Astrocyte of the spinal cord (primary cell): ENCODE data around the gene ZNF610.

Source experiments
- DNase-seq: peaks from one replicate; pipeline ENCODE4 v3.0.0; 2011; ENCODE audit warnings: low read depth, low spot score
- H3K4me3 ChIP-seq: 2 replicates; pipeline ENCODE4 v1.5.1; 2011; ENCODE audit warnings: low read depth, mild to moderate bottlenecking, low read length, moderate library complexity
- CTCF ChIP-seq: IDR thresholded peaks from 2 replicates; pipeline ENCODE4 v1.5.1; 2012; ENCODE audit warnings: low read depth, mild to moderate bottlenecking, low read length, inconsistent platforms
- in situ Hi-C: cut with HindIII; loops from 2 replicates; pipeline ENCODE4 v1.10.0; 2017; ENCODE audit warnings: low sequenced_read_pairs

The ZNF610 gene

GRCh38 chr19:52343548-52343947, 7.5 kb downstream of the ZNF610 start:
- H3K4me3 ChIP-seq = no peak overlapping the region
- peak; percentile 35 for TF ChIP-seq CTCF
- in situ Hi-C loops = no loop called here
- no peak for DNase-seq

GRCh38 chr19:52345162-52345561, 9.1 kb downstream of the ZNF610 start:
- TF ChIP-seq CTCF = no peak
- in situ Hi-C loops = no loop called here
- H3K4me3 ChIP-seq = no peak overlapping the region
- no peak for DNase-seq

- DNase-seq = no peak
- in situ Hi-C loops = no loop called here
- no peak overlapping the region for H3K4me3 ChIP-seq
- no peak for TF ChIP-seq CTCF
These were observed 15.5 kb downstream of the ZNF610 start for GRCh38 chr19:52351512-52351911.

GRCh38 chr19:52366414-52366824, 30.4 kb downstream of the ZNF610 start:
- no peak for TF ChIP-seq CTCF
- H3K4me3 ChIP-seq = no peak overlapping the region
- DNase-seq = no peak
- in situ Hi-C loops = no loop called here

GRCh38 chr19:52369559-52370340, 33.7 kb downstream of the ZNF610 start, which contains the start of gene ZNF880:
ZNF880 (plus strand) TSS chr19:52369923; CDS start chr19:52369966, 43 bp downstream.
- DNase-seq = peak; percentile 93
- in situ Hi-C loops = no loop called here
- no peak for TF ChIP-seq CTCF
- peak within 1 kb of the TSS; percentile 97 for H3K4me3 ChIP-seq

GRCh38 chr19:52370341-52370710, 34.3 kb downstream of the ZNF610 start:
- no peak for DNase-seq
- in situ Hi-C loops = no loop called here
- no peak for TF ChIP-seq CTCF
- peak overlapping the region; percentile 97 for H3K4me3 ChIP-seq
